ENCODE measurements around the gene PRKCZ.

GRCh38 chr1:2183937-2184334, 133.7 kb downstream of the PRKCZ start:
- TF ChIP-seq CTCF (conservative IDR thresholded peaks at IDR 0.05; ENCODE audit: low read length) (no peak), EZH2phosphoT487 (IDR thresholded peaks at IDR 0.05; ENCODE audit: borderline replicate concordance, low read depth, low read length) (no peak)
